HG03558 (cell line): ENCODE measurements around the gene UPF3A.
A peak's percentile ranks its signal among the peaks of the same experiment; 100 is the strongest.
"Not testable (repeated sequence)": the region's sequence is repeated elsewhere in the genome, so short reads cannot be mapped to it uniquely, and the experiment has no call there.

Experiments
- ATAC-seq: cut with Tn5 transposase; IDR thresholded peaks from one replicate; pipeline ENCODE4 v1.9.1; 2021; ENCODE audit warnings: moderate number of reproducible peaks; ENCODE audit not compliant: unreplicated experiment; ENCODE audit errors: extremely low read depth

Gene UPF3A

DNA sequence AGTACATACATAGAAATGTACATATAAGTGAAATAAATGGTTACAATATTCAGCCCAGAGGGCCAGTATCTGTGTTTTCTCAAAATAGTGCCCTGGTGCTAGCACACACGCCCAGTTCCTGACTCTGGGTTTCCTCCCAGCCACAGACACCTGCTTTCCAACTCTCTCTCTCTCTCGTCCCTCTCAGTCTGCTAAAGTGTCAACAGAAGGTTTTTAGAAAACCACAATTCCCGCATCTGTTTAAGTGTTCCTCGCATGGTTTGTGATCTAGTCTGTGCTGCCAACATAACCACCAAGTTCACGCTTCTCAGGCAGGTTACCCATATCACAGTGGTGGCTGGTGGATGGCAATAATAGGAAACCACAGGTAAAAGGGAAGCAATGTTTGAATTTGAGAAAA is 17.8 kb upstream of the UPF3A start:
- no peak for ATAC-seq

- ATAC-seq: not testable (repeated sequence)
These were observed 17.1 kb upstream of the UPF3A start for GRCh38 chr13:114264313-114264712.

GRCh38 chr13:114264886-114265611 is 16.4 kb upstream of the UPF3A start:
- no peak for ATAC-seq

DNA sequence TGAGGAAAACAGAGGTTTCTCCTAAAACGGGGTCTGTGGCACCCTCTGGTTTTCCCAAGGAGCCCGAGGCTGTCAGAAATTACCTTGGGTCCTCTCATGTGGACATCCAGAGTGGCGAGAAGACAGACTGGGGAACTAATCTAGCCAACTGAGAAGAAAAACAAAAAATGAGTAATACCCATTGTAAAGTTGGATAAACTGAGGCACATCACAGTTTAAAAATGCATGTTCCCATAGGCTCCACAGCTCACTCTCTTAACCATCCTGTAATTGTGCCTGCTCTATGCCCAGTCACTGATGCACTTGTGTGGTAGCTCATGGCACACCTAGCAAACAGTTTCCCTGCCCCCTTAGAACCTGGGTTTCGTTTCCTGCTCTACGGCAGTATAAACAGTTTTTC is 15.2 kb upstream of the UPF3A start:
- no peak for ATAC-seq

DNA sequence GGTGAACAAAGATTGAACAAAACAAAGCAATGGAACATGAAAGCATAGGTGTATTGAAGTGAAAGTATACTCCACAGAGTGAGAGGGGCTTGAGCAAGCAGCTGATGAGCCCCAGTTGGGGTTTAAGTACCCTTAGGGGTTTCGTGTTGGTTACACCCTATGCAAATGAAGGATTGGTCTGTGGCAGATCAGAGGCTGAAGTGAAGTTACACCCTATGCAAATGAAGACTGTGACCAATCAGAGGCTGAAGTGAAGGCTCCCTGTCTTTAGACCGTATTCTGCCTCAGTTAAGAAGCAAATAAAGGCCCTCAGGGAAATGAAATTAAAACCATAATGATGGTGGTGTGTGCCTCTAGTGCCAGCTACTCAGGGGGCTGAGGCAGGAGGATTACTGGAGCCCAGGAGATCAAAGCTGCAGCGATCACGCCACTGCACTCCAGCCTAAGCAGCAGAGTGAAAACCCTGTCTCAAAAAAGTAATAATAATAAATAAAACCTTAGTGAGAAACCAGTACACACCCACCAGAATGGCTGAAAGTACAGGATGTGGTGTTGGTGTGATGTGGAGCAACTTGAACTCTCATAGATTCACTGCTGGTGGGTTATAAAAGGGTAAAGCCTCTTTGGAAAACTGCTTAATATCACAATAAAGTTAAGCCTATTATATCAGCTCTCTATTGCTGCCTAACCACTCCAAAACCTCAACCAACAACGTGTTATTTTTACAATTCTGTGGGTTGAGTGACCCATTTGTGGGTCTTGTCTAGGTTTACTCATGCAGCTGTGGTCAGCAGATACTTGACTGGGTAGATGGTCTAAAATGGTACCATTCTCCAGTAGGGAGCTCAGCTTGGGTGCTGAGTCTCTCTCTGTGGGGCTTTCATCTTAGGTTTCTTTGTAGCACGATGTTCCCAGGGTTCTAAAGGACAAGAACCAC is 12.8 kb upstream of the UPF3A start:
- no peak for ATAC-seq

- no peak for ATAC-seq
These were observed 12.1 kb upstream of the UPF3A start for GRCh38 chr13:114269281-114269770.

GRCh38 chr13:114272977-114273376 is 8.4 kb upstream of the UPF3A start:
- ATAC-seq: no peak

GRCh38 chr13:114275304-114275703 is 6.1 kb upstream of the UPF3A start:
- no peak for ATAC-seq

GRCh38 chr13:114279146-114279545 is 2.3 kb upstream of the UPF3A start:
- no peak for ATAC-seq

GRCh38 chr13:114279758-114280355 is 1.5 kb upstream of the UPF3A start:
- no peak for ATAC-seq

- peak; percentile 16 for ATAC-seq
These were observed 755 bp downstream of the UPF3A start for GRCh38 chr13:114282041-114282670.

- no peak for ATAC-seq
These were observed 2.2 kb downstream of the UPF3A start for GRCh38 chr13:114283576-114283975.

DNA sequence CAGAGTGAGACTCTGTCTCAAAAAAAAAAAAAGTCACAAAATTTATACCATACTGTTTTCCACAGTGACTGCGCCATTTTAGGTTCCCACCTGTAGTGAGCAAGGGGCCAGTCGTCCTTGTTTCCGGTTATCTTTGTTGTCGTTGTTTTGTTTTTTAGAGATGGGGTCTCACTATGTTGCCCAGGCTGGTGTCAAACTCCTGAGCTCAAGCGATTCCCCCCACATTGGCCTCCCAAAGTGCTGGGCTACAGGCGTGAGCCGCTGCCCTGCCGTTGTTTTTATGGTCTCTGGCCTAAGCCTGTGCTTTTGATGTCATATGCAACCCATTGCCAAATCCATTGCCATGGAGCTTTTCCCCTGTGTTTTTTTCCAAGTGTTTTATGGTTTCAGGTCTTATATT is 3.3 kb downstream of the UPF3A start:
- ATAC-seq: no peak

DNA sequence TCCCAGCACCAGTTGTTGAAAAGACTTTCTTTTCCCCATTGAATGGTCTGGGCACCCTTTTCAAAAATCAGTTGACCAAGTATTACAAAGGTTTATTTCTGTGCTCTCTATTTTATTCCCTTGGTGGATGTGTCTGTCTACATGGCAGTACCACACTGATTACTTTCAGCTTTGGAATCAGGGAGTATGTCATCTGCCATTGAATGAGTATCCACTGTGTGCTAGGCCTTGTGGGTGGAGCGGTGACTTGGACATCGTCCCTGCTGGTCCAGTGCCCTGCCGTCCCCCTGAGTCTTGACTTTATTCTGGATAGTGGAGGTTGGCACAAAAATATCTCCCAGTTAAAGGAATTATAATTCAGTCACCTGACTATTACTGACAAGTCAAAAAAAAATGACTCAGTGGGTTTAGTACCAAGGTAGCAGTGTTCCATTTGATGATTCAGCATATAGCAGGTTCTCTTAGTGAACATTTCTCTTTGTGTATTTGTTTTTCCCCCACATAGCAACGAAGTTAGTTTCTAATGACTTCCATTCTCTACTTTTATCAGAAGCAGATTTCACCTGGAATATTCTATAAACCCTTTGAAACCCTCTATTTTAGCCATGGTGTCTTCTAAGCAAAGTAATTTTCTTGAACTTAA is 3.9 kb downstream of the UPF3A start:
- no peak for ATAC-seq

DNA sequence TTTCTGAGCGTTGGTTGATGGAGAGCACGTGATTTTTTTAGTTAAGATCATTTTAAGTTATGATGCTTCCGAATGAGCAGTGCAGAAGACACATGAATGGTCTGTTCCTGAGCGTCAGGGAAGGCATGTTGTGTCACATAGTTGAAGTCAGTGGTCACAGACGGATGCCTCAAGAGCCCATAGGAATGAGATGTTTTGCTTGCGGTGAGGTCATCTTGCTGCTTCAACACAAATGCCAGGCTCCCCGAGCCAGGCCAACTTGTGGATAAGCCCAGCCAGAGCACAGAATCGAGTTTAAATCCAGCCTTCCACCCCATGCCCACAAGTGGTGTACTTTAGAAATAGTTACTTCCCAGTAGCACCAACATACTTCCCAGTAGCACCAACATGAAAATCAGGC is 5.4 kb downstream of the UPF3A start:
- ATAC-seq: no peak

DNA sequence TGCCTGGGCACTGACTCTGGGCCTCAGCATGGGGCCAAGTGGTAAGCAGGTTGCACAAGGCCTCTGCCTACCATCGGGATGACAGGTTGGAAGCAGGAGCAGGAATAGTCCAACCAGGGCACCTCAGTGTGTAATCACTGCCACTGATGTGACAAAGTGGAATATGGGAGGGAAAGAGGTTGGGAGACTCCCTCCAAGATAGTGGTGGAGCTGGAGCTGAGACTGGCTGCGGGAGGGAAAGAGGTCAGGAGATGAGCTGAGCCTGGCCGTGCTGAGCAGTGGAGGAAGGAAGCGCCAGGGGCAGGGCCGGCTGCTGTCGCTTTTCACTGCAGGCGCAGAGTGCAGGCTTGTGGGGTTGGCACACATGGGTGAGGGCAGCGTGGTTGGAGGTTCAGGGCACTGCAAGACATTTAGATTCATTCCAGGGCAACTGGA is 6.8 kb downstream of the UPF3A start:
- no peak for ATAC-seq

GRCh38 chr13:114296448-114296847 is 15.0 kb downstream of the UPF3A start:
- ATAC-seq: no peak

DNA sequence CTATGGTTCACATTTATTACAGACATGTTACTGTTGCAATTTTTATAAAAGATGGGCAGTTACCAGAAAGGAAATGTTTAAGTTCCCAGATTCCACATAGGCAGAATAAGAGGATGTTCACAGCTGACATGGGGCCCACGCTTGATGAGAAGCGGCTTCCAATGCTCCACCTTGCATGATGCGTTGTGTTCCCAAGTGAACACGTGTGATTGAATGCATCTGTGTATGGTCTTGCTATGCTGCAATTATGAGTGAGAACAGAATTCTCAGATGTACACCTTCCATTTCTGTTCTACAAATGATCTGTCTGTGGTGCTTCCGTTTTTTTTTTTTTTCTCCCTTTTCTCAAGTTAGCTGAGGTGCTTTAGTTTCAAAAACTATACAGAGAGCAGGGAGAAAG is 15.5 kb downstream of the UPF3A start:
- ATAC-seq: no peak

DNA sequence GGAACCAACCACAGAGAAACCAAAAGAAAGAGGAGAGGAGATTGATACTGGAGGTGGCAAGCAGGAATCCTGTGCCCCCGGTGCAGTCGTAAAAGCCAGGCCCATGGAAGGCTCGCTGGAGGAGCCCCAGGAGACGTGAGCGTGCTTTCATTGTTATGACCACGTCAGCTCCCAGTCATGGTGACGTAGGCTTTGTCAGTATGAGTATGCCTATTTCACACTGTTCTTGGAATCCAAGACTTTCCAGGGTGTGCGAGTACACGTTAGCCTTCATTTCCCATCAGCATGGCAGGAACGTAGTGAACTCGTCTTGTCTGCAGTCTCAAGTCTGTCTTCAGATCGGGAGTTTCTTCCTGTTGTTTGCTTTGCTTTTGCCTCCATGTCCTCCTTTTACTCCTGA is 17.5 kb downstream of the UPF3A start:
- no peak for ATAC-seq
